HG02623 (cell line): Measurements from ENCODE around the gene MYL4.
A peak's percentile ranks its signal among the peaks of the same experiment; 100 is the strongest.
"Not testable (repeated sequence)": the region's sequence is repeated elsewhere in the genome, so short reads cannot be mapped to it uniquely, and the experiment has no call there.

Experiments used
- ATAC-seq: cut with Tn5 transposase; IDR thresholded peaks from one replicate; pipeline ENCODE4 v1.9.1; 2021; ENCODE audit warnings: moderate library complexity; ENCODE audit not compliant: unreplicated experiment

Gene MYL4

DNA sequence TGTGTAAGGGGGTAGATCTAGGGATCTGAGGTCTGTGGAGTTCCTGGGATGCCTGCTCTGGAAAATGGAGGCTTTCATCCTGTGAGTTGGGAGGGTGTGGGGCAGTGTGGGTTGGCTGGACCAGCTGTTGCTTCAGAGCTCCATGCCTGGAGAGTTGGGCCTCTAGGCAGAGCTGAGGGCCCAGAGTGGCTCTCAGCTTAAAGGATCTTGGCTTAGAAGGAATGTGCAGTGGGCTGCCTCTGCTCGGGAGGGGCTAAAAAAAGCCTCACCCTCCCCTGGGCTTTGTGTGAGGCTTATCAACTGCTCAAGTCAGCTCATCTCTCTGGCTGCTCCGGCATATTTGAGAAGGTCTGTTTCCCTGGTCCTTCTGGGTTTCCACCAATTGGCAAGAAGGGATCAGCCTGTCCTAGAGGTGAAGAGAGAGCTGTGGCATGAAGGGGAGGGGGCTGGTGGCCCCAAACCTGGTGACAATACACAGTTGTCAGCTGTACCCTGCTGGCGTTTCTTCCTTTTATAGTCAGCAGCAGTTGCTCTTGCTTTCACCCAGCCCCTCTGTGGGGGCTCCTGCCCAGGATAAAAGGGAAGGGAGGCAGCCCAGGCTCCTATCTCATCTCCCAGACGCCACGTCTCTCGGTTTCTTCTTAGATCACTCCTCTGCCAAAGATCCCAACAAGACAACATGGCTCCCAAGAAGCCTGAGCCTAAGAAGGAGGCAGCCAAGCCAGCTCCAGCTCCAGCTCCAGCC, at the start of gene MYL4:
Gene MYL4, plus strand, starts transcription at position 605 of the 745 bp plus-strand sequence. Its CDS starts 75 bp downstream, at position 680.
- ATAC-seq = no peak

DNA sequence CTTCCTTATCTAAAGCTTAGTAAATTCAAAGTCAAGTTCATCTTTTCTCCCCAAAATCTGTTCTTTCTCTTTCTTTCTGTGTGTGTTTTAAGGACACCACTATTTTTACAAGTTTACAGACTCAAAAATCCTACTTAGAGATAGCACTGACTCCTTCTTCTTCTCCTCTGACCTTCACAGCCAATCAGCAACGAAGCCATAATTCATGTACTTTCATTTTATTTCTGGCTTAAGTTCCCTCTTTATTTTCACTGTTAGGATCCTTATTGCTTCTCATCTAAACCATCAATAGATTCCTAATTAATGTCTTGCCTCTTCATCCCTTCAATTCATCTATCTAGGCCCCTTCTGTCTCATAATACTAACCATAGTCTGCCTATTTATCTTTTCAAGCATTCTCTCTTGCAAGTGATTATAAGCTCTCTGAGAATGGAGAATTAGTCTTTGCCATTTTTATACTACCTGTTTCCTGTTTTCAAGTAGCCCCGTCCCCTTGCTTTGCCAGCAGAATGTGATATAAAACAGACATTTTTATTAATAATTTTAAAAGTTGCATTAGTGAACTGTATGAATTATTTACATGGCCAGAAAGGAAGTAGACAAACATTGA, 47.0 kb upstream of the MYL4 start:
- no peak for ATAC-seq

DNA sequence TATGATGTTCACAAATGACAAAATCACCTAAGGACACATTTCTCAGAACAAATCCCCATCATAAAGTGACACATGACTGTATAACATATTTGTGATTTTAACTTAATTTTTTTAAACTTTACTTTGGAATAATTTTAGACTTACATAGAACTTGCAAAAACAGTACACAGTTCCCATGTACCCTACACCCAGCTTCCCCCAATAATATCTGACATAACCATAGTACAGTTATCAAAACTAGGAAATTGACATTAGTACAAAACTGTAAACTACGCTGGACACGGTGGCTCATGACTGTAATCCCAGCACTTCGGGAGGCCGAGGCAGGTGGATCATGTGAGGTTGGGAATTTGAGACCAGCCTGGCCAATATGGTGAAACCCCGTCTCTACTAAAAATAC, 44.9 kb upstream of the MYL4 start:
- no peak for ATAC-seq

DNA sequence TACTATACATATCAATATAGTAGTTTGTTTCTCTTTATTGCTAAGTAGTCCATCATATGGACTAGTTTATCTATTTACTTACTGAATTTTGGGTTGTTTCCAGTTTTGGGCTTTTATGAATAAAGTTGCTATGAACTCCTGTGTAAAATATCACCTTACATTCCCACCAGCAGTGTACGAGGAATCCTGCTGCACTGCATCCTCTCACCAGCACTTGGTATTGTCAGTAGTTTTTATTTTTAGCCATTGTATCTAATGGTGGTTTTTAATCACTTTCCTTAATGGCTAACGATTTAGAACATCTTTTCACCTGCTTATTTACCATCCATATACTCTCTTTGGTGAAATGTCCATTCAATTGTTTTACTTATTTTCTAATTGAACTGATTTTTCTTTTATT, 44.0 kb upstream of the MYL4 start:
- ATAC-seq = no peak

DNA sequence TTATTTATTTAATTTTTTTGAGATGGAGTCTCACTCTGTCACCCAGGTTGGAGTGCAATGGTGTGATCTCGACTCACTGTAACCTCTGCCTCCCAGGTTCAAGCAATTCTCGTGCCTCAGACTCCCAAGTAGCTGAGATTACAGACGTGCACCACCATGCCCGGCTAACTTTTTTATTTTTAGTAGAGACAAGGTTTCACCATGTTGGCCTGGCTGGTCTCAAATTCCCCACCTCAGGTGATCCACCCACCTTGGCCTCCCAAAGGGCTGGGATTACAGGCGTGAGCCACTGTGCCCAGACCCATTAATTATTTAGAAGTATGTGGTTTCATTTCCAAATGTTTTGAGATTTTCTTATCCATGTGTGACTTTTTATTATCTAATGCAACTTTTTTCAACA, 42.3 kb upstream of the MYL4 start:
- not testable (repeated sequence) for ATAC-seq

DNA sequence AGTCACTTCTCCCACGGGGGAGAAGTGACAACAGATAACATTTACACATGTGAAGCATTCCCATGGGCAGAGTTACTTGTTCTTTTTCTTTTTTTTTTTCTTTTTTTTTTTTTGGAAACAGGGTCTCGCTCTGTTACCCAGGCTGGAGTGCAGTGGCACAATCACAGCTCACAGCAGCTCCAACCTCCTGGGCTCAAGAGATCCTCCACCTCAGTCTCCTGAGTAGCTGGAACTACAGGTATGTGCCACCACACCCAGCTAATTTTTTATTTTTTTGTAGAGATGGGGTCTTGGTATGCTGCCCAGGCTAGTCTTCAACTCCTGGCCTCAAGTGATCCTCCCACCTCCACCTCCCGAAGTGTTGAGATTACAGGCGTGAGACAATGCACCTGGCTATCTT, 40.3 kb upstream of the MYL4 start:
- ATAC-seq = not testable (repeated sequence)

DNA sequence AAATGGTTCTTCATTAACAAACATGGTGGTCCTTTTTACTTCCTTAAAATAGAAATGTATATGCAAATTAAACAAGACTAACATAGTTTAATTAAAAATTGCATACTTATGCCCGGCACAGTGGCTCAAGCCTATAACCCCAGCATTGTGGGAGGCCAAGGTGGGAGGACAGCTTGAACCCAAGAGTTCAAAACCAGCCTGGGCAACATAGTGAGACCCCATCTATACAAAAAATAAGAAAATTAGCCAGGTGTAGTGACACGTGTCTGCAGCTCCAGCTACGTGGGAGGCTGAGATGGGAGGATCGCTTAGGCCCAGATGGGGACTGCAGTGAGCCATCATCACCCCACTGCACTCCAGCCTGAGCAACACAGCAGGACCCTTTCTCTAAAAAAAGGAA, 38.4 kb upstream of the MYL4 start:
- ATAC-seq = no peak

DNA sequence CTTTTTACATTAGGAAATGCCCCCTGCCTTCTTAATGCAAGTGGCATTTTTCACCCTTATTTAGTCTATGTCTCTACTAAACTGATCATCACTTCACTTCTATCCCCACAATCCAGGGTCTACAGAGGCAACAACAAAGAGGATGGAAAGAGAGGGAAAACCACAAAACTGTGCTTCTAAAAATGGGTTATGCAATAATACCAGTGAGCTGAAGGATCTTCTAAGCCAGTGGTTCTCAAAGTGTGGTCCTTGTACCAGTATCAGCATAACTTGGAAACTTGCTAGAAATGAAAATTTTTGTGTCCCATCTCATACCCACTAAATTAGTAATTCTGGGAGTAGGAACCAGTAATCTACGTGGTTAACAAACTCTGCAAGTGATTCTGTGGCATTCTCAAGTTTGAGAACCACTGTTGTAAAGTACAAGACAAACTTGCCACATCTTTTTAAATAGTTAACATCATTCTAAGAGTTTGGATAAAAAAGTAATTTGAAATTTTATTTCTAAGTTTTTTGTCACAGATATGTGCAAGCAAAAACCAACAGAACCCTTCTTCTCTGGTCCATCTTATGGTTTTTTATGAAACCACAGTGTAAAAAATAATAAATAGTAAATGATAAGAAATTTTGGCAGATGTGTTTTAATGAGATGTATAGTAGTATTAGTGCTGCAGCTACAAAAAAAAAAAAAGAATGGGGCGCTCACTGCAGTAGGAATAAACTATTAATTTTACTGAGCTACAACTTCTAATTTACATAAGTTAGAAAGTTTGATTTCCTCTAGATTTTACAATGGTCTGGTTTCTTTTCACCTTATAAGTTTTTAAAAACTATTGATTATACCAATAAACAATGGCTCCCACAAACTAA, 36.2 kb upstream of the MYL4 start:
- ATAC-seq = no peak

DNA sequence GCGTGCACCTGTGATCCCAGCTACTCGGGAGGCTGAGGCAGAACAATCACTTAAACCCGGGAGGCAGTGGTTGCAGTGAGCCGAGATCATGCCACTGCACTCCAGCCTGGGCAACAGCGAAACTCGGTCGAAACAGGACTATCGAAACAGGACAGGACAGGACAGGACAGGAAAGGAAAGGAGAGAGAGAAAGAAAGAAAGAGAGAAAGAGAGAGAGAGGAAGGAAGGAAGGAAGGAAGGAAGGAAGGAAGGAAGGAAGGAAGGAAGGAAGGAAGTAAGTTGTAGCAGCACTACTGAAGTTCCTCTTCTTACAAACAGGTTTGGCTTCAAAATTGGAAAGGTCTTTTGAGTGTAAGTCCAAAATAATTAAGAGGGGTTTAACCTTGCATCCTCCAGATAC, 34.3 kb upstream of the MYL4 start:
- not testable (repeated sequence) for ATAC-seq

DNA sequence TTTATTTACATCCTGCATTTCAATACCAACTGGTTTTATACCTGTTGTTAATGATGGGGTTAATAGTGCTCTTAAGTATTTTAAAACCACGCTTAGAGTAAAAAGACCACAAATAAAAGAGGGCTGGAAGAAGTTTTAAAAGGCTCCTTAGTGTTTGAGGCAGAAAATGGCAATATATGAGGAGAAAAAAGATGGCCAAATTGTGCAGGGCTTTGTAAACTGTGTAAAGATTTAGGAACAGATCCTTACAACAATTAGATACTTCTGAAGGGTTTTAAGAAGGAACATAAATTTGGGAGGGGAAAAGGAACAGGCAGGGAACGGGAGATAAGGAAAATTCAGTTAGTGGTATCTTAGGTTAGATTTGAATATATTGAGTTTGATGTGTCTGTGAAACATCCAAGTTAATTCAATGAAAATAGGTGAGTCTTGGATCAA, 32.7 kb upstream of the MYL4 start:
- no peak for ATAC-seq

DNA sequence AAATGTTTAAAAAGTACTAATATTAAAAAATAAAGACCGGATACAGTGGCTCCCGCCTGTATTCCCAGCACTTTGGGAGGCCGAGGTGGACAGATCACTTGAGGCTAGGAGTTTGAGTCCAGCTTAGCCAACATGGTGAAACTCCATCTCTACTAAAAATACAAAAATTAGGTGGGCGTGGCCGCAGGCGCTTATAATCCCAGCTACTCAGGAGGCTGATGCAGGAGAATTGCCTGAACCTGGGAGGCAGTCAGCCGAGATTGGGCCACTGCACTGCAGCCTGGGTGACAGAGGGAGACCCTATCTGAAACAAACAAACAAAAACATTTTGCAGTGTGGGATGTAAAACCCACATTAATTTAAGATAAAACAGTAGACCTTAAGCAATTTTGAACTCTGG, 31.9 kb upstream of the MYL4 start:
- ATAC-seq = no peak

DNA sequence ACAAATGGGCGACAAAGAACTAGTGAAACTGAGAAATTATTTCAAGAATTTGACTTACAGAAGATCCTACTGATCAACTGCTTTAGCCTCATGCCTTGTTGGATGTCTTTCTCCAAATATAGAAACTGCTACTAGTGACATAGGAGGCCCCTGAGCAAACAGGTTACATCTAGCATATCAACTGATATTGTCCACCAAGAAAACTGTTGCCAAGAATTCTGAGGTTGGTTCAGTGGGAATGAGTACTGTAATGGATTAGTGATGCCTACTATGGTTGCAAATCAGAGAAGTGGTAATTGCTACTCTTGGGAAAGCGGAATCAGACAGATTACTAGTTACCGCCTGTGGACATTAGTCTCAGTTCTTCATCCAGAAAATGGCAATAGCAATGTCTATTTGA, 30.0 kb upstream of the MYL4 start:
- no peak for ATAC-seq

DNA sequence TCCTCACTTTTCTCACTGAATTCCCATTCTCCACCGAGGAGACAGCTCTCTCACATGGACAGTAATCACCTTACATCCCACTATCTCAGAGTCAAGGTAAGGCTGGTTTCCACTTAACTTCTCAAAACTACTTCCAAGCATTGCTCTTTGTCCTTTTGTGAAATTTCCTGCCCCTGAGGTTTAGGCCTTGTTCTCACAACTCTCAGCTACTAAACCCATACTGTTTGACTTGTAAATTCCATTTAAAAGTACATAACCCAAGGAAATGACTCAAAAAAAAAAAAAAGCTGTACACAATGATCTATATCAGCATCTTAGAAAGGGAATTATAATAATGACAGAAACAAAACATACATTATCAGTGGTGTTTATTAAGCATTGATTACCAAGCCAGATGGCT, 28.8 kb upstream of the MYL4 start:
- ATAC-seq = no peak

DNA sequence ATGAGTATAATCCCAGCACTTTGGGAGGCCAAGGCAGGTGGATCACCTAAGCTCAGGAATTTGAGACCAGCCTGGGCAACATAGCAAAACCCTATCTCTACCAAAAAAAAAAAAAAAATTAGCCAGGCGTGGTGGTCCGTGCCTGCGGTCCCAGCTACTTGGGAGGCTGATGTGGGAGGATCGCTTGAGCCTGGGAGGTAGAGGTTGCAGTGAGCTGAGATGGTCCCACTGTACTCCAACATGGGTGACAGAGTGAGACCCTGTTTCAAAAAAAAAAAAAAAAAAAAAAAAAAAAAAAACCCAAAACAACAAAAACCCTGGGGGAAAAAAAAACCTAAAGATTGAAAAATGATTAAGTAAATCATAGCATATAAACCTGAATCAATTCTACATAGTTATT, 28.2 kb upstream of the MYL4 start:
- not testable (repeated sequence) for ATAC-seq

DNA sequence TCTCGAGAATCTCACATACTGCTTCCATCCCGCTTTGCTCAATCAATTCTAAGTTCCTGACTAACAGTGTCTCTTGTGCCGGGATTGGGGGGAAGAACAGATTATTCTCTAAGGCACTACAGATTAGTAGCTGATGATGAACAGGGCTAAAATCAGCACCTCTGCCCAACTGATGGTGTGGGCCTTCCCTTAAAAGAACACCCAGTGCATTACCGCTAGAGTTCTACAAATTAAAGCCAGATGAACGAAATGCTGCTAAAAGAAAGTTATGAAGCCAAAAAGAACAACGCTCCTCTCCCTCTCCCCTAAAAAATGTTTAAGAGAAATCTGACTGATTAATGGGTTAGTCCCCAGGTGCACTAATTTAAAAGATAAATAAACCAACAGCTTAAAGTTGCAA, 24.5 kb upstream of the MYL4 start:
- no peak for ATAC-seq

DNA sequence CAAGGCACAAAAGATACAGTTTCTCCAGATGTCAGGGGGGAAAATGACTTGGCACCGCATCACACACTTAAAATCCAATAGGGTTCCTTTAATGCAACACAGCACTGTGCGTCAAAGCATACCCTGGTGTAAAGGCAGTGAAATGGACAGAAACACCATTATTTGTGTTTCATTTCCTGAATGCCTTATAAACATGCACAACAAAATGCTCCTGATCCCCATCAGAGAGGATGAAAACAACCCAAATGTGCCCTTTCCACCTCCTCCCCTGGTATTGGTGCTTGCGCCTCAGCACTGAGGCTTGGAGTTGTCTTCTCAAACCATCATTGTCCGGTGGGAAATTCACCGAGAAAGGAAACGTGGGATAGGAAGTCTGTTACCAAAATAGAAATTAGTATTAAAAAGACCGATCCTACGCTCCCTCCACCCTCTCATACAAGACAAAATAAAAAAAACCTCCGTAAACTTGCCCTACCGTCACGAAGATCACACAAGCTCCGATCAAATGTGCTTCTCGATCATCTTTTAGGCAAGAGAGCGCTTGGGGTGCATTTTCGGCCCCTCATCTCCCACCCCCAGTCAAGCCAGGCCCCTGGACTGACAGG, 20.8 kb upstream of the MYL4 start:
- no peak for ATAC-seq

DNA sequence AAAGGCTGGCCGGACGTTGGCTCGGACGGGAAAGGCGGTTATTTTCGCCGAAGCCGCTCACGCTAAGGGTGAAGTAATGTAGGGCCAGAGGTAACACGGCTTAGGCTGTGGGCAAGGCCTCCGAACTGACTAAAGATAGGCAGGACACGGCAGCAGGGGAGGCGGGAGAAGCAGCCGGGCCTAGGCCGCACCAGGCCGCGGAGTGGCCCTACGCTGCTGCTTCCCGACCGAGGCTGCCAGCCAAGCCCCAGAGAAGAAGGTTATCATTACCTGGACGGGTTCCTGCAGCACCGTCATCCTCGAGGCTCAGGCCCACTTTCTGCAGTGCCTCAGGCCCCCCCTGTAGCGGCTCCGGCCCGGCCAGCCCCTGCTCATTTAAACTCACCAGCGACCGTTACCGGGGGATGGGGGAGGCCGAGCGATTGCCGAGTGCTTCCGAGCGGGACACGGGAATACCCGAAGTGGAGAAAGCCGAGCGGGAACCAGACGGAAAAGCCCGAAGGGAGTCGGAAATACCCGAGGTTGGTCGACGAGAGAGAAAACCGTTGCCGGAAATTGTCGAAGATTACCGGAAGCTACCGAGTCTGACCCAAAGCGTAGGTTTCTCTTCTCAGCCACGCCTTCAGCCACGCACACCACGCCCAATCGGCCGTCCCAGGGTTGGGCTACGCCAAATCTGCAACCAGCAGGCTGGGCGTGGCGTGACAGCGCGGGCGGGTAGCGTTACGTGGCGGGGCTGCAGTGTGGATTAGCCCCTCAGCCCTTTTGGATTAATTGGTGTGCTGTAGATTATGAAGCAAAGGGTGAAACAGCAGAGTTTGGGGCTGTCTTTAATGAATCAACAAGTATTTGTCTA, 20.0 kb upstream of the MYL4 start, which contains the start of gene CDC27:
Gene CDC27, minus strand, starts transcription at position 420 of the 856 bp plus-strand sequence. Its CDS starts 123 bp downstream, at position 297.
- ATAC-seq = peak; percentile 89

DNA sequence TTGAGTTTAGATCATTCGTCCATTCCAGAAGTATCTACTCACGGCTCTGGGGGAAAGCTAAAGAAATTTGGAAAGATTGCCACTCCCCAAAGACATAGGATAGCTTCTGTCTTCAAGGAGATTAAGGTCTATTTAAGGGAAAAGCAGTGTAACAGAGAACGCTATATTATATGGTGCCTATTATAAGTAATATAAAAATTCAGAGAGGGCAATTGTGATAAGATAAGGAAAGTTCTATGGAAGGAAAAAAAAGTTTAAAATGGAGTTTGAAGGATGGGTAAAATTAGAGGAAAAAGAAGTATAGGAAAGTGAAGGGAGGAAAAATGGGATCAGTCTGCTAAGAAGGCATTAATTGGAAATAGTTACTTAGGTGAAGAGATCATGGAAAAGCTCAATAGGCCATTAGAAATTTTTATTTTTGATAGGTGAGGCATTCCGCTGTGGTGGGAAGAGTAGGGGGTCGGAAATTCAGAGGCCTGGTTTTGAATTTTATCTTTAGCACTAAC, 19.4 kb upstream of the MYL4 start:
- no peak for ATAC-seq

DNA sequence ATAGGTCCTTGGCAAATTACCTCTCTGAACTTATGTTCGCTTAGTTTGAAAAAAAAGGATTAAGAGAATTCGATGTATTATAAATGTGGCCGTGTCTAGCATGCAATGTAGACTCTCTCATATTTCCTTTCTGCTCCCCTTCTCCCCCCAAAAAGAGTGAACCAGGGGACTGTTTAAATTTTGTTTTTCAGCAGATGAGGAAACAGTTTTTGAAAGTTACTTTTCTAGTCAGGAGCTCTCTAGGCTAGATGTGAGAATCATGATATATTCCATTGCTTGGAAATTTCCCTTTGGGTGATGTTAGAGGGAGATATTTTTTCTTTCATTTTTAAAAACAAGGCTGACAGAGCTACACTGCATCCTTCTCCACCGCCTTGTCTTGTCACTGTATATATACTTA, 18.9 kb upstream of the MYL4 start:
- no peak for ATAC-seq

DNA sequence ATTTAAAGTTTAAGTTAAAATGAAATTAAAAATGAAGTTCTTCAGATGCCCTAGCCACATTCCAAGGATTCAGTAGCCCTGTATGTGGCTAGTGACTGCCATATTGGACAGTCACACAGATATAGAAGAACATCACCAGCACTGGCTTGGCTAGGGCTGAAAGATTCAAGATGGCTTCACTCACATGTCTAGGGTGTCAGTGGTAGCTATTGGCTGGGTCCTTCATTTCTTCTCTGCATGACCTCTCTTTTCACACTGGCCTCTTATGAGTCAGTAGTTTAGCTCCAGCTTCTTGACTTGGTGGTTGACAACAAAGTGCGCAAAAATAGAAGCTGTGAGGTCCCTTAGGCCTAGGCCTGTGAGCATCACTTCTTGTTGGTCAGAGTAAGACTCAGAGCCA, 18.4 kb upstream of the MYL4 start:
- no peak for ATAC-seq
